HG03442 (cell line): ENCODE results near the gene ECPAS.
"Not testable (repeated sequence)": the region's sequence is repeated elsewhere in the genome, so short reads cannot be mapped to it uniquely, and the experiment has no call there.

Source experiments
- ATAC-seq: cut with Tn5 transposase; IDR thresholded peaks from one replicate; pipeline ENCODE4 v1.9.1; 2021; ENCODE audit warnings: mild to moderate bottlenecking, moderate library complexity; ENCODE audit not compliant: unreplicated experiment

The ECPAS gene

DNA sequence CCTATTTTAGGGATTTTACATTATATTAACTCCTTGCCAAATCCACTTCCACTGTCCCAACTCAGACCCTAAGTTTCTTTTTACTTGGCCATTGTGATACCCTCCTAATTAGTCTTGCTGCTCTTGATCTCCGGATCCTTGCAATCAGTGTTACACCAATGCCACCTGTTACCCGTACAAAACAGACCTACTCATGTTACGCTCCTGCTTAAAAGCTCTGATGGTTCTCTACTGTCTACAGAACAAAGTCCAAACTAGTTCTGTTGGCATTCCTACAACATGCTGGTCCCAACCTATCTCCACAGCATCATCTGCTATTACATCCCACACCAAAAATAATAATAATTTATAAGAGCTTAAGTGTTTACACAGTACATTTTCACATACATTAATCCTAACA lies 9.8 kb downstream of the ECPAS start:
- ATAC-seq, result no peak

DNA sequence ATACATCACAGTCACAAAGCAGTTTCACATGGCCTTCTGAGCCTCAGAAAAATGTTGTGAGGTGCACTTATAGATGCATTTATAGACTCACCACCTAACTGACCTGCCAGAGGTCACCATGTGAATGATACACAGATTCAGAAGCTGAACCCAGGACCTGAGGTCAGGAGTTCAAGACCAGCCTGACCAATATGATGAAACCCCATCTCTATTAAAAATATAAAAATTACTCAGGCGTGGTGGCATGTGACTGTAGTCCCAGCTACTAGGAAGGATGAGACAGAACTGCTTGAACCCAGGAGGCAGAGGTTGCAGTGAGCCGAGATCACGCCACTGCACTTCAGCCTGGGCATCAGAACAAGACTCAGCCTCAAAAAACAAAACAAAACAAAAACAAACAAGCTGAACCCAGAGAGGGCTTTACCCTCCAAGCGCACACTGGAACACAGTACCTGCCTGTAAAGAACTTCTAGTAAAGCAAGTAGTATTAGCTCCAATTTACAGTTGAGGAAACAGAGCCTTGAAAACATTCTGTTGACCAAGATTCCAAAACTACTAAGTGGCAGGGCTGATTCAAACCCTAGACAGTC lies 16.3 kb downstream of the ECPAS start:
- no peak for ATAC-seq

DNA sequence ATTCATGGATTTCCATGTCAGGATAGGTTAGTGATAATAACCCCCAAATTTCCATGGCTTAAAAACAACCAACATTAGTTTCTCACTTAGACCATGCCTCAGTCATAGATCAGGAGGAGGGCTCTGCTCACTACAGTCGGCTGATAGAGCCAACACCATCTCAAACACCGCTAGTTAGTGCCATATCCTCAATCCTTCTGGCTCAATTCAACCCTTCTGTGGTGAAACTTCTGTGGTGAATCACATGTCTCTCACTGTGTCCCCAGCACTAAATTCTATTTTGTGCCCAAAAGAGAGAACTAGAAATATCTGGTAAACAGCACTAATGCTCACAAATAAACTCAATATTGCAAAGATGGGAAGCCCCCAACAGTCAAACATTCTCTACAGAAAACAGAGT lies 21.1 kb downstream of the ECPAS start:
- no peak for ATAC-seq

DNA sequence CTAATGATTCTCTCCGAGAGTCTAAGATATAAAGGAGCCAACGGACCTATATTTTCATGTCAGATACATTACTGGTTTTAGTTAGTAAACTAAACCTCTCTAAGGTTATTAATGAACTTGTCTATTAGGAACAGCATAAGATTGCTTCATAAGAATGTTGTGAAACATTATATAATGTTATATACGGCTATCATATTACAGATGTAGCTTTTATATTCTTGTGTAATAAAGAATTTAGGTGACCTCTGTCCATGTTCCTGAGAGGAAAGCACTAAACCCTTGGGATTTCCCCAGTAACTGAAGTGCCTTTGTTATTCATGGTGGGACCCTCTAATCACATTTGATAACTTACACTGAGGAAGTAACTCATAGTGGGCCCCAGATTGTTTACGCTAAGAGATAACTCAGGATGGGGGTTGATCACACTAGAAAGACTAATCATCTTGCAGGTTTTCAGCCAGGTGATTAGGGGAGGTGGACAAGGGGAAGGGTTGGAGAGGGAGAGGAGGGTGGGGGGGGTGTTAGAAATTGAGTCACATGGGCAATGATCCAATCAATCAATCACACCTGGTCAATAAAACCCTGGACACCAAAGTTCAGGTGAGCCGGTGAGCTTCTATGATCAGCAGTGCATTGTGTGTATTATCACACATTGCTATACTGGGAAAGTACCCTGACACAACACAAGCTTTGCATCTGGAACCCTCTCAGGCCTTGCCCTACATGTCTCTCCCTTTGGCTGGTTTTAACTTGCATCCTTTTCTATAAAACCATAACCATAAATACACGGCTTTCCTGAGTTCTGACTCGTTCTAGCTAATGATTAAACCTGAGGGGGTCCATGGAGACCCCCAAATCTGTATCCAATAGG lies 25.8 kb downstream of the ECPAS start:
- ATAC-seq, result no peak

DNA sequence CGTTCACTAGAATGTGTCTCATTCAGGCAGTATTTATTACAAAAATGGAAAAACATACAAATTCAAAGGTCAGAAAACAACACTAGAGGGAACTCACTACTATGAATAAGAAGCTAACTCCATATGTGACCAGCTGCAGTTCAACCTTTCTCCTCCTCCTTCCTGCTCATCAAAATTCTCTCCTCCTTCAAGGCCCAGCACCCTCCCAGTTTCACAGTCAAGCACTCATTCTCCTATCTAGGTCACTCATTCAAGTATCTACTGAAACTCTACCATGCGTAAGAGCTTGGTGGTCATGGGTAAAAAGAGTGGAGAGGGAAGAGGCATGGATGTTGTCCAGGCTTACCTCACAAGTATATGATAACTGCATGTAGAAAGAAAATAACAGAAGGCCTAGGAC lies 27.7 kb downstream of the ECPAS start:
- peak; percentile 61 for ATAC-seq

DNA sequence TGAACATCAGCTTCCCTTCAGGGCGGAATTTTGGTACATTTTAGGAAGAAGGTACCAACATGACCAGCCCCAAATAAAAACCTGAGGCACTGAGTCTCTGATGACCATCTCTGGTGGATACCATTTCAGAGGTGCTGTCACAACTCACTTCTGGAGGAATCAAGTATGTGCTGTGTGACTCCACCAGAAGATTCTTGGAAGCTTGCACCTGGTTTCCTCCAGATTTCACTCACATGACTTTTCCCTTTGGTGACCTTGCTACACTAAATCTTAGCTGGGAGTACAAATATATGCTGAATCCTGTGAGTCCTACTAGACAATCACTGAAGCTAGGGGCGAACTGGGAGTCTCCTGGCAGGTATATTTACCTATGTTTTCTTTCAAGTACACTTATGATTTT lies 28.5 kb downstream of the ECPAS start:
- no peak for ATAC-seq

DNA sequence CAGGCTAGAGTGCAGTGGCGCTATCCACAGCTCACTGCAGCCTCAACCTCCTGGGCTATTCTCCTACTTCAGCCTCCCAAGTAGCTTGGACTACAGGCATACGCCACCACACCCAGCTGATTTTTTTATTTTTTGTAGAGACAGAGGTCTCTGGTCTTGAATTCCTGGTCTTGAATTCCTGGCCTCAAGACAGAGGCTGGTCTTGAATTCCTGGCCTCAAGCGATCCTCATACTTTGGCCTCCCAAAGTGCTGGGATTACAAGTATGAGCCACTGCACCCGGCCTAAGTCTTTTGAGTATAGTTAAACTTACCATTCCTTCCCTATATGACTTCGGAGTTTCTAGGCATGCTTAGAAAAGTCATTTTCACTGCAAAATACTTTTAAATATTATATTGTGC lies 29.4 kb downstream of the ECPAS start:
- no peak for ATAC-seq

DNA sequence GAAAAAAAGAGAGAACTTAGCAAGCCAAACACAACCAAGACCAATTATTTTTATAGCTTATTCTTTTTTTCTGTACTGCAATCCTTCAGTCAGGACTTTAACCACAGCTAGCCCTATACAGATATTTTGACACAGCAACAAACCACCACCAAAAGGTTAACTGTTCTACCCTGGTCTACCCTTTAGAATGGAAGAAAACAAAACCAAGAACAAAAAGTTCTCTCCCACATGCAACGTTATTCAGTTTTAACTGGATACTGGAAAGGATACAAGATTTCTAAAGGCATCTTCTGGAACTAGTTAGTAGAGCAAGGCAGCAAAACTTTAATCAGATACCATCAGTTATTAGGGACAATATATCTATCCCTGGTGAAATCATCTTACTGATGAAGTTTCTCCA lies 32.6 kb downstream of the ECPAS start:
- no peak for ATAC-seq

DNA sequence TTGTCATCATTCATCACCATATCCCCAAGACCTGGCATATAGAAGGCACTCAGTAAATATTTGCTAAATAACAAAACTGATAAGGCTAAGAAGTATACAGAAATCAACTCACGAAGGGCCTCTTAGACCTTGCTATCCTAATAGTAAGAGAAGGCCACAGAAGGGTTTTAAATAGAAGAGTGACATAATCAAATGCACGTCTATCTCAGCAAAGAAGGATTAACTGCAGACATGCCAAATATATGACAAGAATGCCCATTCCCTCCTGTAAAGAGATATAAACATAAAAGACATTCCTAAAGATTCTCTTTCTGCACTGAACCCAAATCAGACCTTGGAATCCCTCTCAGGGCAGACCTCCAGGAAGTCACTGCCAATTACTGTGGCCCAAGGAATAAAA lies 34.1 kb downstream of the ECPAS start:
- no peak for ATAC-seq

DNA sequence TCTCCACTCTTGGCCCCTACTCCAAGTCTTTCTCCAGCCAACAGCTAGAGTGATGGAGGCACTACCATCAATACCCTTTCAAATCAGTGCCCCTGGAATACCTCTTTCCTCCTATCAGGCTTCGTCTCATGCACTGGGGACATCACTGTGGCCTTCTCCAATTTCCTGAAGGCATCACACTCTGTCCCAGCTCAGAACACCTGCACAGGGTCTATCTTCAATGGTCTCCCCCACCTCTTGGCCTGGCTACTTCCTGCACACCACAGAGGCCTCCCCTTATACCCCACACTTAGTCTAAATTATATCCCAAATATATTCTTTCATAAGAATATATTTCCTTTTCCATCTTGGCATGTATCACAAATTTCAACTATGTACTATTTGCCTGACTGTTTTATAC lies 34.5 kb downstream of the ECPAS start:
- no peak for ATAC-seq

DNA sequence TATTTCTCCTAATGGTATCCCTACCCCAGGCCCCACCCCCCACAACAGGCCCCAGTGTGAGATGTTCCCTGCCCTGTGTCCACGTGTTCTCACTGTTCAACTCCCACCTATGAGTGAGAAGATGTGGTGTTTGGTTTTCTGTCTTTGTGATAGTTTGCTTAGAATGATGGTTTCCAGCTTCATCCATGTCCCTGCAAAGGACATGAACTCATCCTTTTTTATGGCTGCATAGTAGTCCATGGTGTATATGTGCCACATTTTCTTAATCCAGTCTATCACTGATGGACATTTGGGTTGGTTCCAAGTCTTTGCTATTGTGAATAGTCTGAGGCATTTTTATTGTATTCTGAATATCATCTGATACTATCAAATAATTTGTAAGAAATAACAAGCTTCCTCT lies 38.4 kb downstream of the ECPAS start:
- not testable (repeated sequence) for ATAC-seq

DNA sequence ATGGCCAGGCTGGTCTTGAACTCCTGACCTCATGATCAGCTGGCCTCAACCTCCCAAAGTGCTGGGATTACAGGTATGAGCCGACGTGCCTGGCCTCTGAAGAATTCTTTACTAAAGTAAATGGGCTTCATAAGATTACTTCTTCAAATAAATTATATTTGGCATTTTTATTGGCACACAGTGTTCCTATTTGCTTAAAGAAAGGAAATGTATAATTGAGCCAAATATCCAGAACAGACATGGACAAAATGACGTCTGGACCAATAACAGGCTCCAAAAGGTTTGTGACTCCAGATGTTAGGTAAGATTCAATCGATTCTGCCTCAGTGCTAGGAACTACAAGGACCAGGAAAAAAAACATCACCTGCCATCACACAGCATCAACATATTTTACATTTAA lies 40.7 kb downstream of the ECPAS start:
- ATAC-seq, result no peak

DNA sequence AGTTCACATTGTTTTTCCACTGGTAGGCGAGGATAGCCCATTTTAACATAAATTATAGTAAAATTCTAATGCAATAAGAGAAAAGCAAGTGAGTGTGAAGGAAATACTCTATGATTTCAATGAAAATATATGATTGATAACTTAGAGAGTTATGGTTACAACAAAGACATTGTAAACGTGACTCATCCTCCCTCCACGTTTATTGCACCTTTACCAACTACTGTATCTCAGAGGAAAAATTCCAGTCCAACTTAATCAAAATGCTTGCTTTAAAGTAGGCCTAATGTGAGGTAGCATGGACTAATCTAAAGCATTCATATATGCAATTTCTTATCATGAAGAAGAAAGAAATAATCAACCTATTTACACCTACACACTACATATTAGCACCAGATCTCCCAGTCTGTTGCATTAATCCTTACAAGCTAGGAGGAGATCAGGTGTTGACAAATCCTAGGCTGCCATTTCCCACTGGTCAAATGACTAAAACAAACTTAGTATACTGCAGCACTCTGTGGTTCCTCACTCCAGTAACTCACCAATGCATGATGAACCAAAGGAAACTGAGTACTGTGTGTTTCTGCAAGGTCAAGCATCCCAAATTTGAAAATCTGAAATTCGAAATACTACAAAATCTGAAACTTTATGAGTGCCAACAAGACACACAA lies 41.7 kb downstream of the ECPAS start:
- ATAC-seq, result no peak

DNA sequence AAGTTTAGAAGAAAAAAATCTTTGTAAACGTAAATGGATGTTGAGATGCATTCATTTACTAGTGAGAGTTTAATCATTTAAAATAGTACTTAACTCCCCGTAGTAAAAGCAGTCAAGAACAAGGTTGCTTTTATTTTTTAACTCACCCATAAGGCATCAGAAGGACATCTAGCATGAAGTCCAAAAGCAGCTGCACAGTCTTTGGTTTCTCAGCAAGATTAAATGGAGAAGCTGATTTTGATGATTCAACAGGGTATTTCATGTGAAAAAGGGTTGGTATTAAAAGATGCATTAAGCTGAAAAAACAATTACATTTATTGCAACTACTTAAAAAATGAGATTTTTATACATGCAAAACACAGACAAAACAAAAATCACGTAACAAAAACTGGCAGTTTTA lies 44.0 kb downstream of the ECPAS start:
- no peak for ATAC-seq

DNA sequence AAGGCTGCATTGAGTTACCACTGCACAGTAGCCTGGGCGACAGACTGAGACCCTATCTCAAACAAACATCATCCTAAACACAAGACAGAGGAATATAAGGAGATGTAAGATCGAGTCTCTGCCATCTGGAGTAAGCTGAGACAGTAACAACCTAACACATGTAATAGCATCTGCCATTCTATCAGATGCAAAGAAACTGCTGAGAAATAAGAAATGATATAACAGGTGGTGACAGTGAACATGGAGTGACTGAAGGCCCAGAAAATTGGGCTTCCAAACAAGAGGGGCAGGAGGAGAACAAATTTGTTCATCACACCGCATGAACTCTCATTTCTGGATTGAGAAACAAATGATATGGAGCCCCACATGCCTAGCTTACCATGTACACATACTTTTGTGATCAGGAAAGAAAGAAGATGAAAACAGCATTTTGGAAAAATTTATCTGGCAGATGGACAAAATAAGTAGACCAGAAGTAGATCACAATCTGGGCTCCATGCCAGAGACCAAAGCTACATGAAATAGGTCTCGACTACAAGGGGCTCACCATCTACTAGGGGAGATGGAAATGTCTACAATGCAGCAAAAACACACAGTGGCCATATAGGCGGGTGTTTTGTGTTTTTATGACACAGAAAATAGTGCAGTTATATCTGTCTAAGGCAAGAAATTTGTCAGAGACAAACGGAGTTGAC lies 45.5 kb downstream of the ECPAS start:
- no peak for ATAC-seq

DNA sequence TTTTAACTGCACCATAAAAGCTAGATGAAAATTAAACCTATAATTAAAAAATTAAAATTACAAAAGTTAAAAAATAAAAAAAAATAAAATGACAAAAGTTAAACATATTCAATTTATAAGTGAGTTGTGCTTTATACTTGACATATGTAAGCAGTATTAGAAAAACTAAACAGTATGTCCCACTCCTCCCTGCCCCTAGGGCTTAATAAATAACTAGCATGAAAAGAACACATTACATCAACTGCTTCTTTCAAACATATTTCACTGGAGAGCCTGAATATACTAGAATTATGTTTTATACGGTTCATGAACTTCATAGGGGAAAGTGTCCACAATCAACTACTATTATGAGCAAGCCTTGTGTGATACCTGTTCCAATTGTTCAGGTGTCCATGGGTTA lies 47.6 kb downstream of the ECPAS start:
- no peak for ATAC-seq

DNA sequence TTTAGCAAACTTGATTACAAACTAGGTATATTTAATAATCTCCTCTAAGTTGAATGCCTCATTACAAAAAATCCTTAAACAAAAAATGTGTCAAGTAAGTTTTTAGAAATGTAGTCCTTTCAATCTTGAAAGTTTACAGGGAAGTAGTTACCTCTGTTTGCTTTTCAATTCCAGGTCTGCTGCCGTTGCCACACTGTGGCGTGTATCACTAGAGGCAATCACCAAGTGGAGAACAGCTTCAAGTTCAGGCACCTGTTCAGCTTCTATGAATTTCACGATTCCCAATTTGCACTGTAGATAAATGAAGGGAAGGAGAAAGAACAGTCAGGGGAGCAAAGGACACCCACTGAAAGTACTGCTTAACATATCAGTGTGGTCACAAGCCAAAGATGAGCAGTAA lies 51.1 kb downstream of the ECPAS start:
- no peak for ATAC-seq

DNA sequence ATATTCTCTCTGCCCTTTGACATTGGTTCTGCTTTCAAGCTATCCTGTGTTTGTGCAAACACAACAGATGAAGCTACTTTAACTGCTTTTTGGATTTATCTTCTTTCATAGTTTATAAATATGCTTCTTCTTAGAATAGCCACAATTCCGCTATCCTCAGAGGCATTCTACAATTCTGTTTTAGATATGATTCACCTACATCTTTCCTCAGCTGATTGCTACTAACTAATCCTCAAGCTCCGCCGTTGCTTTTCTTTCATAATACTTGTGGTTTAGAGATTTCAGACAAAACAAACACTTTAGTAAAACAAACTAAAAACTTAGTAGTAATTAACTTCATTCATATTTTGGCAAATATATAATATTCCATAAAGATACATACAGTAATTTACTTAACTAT lies 52.5 kb downstream of the ECPAS start:
- no peak for ATAC-seq

DNA sequence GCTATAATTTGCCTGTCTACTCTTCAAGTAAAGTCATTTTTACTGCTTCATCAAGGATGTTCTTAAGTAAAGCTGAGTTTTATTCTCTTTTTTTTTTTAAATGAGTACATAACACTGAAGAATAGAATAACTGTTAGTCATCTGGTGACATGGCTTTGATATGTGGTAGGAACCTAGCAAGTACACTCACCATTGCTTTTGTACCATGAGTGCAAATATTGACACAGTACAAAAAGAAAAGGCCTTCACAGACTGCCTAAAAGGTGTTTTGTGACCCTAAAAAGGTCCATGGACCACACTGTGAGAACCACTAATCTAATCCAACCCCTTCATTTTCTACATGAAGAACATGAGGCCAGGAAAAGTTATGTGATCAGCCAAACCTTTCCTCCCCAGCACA lies 55.0 kb downstream of the ECPAS start:
- no peak for ATAC-seq

DNA sequence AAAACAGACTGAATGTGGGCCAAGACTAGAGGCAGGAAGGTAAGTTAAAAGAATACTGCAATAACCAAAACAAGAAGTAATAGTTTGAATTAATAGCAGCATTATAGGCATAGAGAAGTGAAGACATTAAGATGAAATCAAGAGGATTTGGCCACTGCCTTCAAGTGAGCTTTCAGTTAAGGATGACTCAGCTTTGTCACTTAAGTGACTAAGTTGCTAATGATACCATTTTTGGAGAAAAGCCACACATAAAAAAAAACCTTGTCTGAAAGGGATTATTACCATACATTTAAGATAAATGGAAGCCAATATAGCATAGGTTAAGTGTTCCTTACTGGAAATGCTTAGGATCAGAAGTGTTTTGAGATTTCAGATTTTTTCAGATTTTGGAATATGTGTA lies 57.0 kb downstream of the ECPAS start:
- ATAC-seq, result no peak

DNA sequence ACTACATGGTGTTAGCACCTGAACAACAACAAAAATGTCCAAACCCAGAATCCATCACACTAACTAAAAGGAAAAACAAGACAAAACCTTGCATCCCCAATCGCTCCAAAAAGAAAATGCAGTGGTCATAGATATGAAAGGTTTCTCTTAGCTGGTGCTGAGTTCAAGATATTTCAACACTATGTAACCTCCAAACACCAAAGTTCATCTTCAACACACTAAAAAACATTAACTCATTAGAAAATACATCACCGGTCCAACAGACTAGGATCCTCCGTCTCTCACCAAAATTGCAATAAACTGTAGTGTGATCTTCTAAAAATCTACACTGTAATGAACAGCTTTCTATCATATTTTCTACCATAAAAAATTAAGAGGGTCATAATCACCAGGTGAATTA lies 60.8 kb downstream of the ECPAS start:
- no peak for ATAC-seq

DNA sequence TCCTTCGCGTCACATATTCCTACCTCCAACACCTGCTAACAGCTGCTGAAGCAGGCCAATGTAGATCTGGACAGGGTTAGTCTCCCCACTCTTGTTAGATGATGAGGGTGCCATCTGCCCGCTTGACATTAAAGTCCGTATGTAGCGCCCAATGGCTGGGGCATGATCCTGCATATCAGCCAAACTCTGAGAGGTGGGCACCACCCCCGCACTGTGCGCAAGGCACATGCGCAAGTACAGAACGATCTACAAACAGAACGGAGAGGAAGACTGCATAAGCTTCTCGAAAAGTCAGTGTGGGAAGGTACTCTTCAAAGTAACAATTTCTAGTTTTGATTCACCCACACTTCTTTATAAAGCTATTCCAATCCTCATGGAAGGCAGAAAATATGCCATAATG lies 69.8 kb downstream of the ECPAS start:
- ATAC-seq, result no peak
